ENCODE measurements around the gene PAX9.

Gene PAX9

DNA sequence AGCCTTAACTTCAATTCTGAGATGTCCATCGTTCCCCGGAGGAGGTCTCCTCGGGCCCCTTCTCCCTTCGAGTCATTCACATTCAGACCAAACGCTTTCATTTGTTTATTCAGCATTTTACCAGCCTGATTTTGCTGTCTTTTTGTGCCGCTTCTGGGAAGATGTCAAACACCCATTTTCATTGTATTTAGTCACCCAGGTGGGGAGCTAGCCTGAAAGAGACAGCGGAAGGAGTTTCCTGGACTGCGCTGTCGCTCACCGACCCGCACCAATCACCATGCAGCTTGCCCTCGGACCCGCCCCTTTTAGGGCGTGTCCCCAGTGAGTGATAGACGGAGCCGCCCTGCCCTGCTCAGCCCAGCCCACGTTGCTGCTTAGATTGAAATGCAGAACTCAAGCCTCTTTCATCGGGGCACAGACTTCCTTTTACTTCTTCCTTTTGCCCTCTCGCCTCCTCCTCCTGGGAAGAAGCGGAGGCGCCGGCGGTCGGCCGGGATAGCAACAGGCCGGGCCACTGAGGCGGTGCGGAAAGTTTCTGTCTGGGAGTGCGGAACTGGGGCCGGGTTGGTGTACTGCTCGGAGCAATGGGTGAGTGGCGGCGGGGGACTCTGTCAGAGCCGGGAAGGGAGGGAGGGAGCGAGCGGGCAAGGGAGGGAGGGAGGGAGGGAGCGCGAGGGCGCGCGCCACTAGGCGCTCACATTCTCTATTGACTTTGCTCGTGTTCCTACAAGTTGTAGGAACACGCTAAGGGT is at the start of gene PAX9:
TSS of gene PAX9 (plus strand) at position 355 of the 752 bp plus-strand sequence. CDS start at position 585, 230 bp downstream.
- peak; percentile 72 for DNase-seq (ENCODE audit: low spot score)

DNA sequence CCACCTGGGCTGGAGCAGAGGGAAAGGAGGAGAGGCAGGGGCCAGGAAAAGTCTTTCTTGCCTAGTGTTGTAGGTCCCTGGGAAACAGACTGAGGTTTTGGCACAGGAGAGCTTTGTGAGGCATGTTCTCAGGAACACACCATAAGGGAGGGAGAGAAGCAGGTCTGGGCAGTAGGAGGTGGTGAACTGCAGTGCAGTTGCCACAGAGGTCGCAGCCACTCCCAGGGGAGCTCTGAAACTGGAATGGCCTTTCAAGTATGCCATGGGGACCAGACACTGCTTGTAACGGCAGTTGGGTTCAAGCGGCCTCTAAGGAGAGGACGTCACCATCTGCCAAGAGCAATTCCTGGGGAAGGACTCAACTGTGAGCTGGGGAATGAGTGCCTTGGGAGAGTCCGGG is 43.8 kb upstream of the PAX9 start:
- no peak for DNase-seq (ENCODE audit: low spot score)

DNA sequence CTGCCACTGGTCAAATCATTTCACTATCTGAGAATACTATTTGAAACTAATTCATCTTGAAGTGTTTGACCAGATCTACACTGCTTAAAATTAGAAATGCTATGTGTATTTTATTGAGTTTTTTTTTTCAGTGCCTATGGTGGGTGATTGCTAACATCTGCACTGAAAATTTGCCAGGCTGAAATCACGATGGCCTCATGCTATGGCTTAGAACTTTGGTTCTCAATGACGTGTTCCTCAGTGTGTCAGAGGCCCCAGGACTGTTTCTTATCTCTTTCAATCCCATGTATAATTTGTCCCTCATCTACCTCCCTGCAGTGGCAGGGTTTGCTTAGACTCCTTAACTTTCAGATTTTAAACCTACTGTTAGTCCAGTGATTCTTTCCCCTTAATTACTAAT is 43.0 kb upstream of the PAX9 start:
- DNase-seq (ENCODE audit: low spot score) = no peak

DNA sequence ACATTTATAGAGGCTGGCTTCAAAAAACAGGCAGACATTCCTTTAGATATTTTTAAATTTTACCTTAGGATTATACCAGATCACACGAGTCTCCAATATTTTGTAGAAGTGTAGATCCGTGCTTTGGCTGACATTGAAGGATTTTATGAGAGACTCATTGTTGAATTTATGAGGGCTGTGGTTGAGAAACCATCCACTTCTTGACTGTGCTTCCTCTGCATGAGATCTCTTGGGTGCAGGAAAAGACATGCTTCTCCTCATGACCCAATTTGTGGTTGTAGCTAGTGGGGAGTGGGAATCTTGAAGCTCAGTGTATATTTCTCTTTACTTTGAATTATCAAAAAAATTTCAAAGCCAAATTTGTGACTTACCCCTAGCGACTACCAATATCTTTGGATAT is 42.5 kb upstream of the PAX9 start:
- no peak for DNase-seq (ENCODE audit: low spot score)

DNA sequence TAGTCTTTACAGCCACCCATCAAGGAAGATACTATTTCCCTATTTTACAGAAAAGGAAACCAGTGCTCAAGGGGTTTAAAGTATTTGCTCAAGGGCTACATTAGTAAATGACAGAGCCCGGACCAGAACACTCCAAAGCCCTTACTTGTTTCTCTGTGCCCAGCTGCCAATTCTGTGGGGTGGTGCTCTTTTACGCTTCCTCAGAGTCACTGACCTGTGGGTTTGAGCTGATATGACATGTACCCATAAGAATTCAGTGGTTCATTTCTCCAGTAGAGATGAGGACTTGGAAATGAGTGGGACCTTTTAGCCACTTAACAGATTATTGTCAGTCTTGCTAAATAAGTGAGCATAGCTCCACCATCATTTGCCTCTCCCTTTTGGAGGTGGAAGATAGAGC is 41.8 kb upstream of the PAX9 start:
- DNase-seq (ENCODE audit: low spot score) = no peak

DNA sequence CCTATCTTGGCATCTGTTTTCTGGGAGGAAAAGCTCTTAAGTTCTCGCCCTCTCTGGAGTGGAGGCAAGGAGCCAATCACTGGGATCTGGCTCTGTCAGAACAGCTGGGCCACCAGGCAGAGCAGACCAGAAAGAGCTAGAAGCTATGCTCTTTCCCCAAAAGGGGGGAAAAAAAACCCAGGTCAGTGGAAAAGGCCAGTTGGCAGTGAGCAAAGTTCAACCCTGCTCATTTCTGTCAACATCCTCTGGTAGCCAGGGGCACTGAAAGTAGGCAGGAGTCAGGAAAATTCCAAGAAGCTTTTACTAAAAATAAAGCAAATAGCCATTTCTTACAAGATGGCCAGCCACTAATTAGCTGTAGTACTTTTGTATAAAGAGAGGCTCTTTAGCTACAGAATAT is 36.6 kb upstream of the PAX9 start:
- DNase-seq (ENCODE audit: low spot score) = no peak

DNA sequence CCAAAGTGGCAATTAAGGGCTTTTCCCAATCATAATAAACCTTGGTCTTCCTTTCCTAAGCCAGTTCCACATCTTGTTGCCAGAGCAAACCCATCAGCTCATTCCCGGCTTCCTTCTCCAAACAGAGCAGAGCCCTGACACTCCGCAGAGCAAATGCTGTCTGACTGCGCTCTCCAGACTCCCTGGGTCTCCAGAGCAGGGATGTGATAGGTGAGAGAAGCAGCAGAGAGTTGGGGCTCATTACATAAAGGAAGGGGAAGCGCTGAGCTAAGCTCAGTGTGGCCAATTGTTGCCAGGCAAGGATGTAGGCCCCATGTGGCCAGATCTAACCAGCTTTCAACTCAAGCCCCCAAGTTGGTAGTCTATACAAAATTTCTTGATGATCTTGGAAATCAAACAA is 36.2 kb upstream of the PAX9 start:
- DNase-seq (ENCODE audit: low spot score) = no peak

- DNase-seq (ENCODE audit: low spot score) = no peak
These were observed 35.5 kb upstream of the PAX9 start for GRCh38 chr14:36626151-36626550.

GRCh38 chr14:36627981-36628380 is 33.7 kb upstream of the PAX9 start:
- DNase-seq (ENCODE audit: low spot score) = no peak

- DNase-seq (ENCODE audit: low spot score) = no peak
These were observed 28.1 kb upstream of the PAX9 start for GRCh38 chr14:36633580-36633979.

DNA sequence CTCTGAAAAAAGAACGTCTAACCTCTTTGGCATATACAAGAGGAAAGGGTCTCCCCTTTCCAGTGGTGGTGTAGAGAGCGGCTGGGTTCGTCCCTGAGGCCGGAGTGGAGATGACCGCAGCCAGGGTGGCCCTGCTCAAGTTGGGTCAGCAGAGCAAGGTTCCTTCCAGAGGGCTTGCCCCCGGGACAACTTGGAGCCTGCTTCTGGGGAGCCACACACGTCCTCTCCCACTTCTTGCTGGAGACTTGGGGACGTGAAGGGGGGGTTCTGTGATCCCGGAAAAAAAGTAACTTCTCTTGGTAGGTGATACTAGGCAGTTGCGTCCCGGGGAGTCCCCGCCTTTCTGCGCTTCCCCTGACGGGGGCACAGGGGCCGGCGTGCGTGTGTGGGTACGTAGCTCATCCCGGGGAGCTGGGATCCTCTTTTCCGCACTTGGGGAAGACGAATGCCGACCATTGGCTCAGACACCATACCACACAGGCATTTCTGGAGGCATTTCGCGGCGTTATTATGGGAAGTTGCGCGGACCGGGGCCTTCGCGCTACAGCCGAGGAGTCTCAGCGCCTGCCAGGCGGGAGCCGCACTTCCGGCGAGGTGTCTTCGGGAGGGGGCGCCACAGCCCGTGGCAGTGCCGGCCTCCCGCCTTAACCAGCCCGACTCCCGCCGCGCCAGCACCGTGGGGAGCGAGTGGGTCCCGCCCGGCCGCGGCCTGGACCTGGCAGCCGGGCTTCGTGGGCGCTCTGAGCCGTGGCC is 14.8 kb upstream of the PAX9 start:
- no peak for DNase-seq (ENCODE audit: low spot score)

- no peak for DNase-seq (ENCODE audit: low spot score)
These were observed 14.2 kb upstream of the PAX9 start for GRCh38 chr14:36647417-36647823.

GRCh38 chr14:36647824-36648753 is 13.6 kb upstream of the PAX9 start:
- DNase-seq (ENCODE audit: low spot score) = peak; percentile 50

- no peak for DNase-seq (ENCODE audit: low spot score)
These were observed 11.6 kb upstream of the PAX9 start for GRCh38 chr14:36649872-36650650.

DNA sequence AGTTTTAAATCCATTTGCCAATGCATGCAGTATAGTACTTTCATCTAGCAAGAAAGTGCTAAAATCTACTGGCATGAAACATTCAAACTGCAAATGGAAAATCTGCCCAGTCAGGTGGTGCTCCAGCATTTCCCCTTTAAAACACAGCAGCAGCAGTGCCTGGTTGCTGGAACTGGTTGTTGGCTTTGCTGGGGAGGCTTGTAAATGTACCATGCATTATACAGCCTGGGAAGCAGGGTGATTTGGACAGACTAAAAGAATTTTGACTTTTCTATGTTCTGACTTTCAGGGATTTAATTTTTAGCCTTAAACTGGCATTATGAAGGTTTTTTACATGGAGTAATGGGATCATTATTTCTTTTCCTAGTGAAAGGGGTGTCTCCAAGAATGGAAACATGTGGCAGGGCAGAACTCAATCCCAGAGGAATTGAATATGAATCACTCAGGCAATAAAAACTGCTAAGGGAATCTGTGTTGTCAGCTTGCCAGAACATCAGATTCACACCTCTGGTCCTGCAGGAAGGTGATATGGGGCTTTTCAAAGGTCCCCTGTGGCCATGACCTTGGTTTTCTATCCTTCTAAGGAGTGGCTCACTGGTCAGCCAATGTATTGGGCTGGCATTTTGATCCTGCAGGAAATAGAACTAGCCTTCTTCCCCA is 9.0 kb upstream of the PAX9 start:
- no peak for DNase-seq (ENCODE audit: low spot score)

DNA sequence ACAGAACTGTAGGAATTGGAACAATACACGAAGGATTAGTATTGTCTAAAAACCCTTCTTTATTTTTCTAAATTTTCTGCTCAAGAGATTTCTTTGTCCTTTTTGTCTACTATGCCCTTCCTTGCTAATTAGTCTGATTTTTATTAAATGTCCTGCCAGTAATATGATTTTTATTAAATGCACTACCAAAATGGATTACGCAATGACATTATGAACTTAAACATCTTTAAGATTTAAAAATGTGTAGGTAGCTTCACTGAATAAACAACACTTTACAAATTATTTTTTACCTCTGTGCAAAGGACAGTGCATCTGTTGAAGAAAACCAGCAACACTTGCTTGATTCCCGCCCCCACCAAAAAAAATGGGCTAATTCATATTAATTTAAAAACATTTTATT is 8.2 kb upstream of the PAX9 start:
- no peak for DNase-seq (ENCODE audit: low spot score)

- DNase-seq (ENCODE audit: low spot score) = no peak
These were observed 7.5 kb upstream of the PAX9 start for GRCh38 chr14:36653962-36654793.

GRCh38 chr14:36654794-36655381 is 6.8 kb upstream of the PAX9 start:
- DNase-seq (ENCODE audit: low spot score) = no peak

- DNase-seq (ENCODE audit: low spot score) = no peak
These were observed 6.1 kb upstream of the PAX9 start for GRCh38 chr14:36655571-36655962.

All from HuH-7 (cell line).